GM12891 (cell line): ENCODE results near the gene PLET1.

ENCODE experiments used
- POLR2A ChIP-seq: IDR thresholded peaks from 2 replicates; pipeline ENCODE4 v1.6.1; 2011; ENCODE audit warnings: low read depth, low read length, control low read depth
- POLR2AphosphoS5 ChIP-seq: IDR thresholded peaks from 2 replicates; pipeline ENCODE4 v1.6.1; 2011; ENCODE audit warnings: low read depth, low read length, control low read depth
- TAF1 ChIP-seq: IDR thresholded peaks from 2 replicates; pipeline ENCODE4 v1.6.1; 2011; ENCODE audit warnings: low read depth, low read length, control low read depth

DNA sequence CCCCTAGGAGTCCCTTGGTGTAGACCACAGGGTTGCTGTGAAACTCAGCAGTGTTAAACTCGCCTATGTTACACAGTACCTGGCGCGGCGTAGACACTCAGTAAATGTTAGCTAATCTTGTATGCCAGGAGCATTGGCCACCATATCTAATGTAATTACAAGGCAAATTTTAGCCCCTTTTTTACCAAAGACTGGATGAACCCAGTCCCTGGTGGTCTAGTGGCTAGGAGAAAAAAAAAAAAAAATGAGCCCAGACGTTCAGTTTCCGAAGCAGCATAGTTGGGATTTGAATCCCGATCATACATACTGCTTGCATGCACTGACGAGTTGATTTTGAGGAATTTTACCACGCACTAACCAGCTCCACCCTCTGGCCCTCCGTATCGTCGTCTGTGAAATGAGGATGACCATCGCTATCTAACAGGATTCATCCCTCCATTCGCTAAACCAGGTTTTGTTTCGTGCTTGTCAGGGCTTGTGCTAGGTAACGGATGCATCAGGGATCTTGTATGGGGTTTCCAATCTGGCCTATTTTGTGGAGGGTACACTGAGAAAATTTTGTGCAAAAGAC is 33.7 kb downstream of the PLET1 start:
- TF ChIP-seq POLR2AphosphoS5 = no peak
- no peak for TF ChIP-seq POLR2A
- TF ChIP-seq TAF1 = no peak
